MM.1S (cell line): Measurements from ENCODE around the gene PTPRH.

ENCODE experiments used
- DNase-seq: peaks from one replicate; pipeline ENCODE4 v3.0.0-alpha.2; 2015
- H2AFZ ChIP-seq: fragments of 300-600 bp; sonication (generic); 2 replicates; pipeline ENCODE4 v1.6.0; 2016; ENCODE audit warnings: antibody characterized with exemption, low read length
- H3F3A ChIP-seq: fragments of 300-600 bp; sonication (generic); 2 replicates; pipeline ENCODE4 v1.6.1; 2016; ENCODE audit warnings: mild to moderate bottlenecking, antibody characterized with exemption, low read length, moderate library complexity, mixed read lengths; ENCODE audit not compliant: insufficient read depth
- H3K27ac ChIP-seq: fragments of 300-600 bp; sonication (generic); 2 replicates; pipeline ENCODE4 v1.5.1; 2016; ENCODE audit warnings: mild to moderate bottlenecking, low read length
- H3K27me3 ChIP-seq: fragments of 300-600 bp; sonication (generic); replicated peaks from 2 replicates; pipeline ENCODE4 v1.6.0; 2016; ENCODE audit warnings: low read length; ENCODE audit not compliant: insufficient read depth
- H3K36me3 ChIP-seq: fragments of 300-600 bp; sonication (generic); replicated peaks from 2 replicates; pipeline ENCODE4 v1.6.1; 2016; ENCODE audit warnings: mild to moderate bottlenecking, low read length, mixed read lengths; ENCODE audit not compliant: insufficient read depth
- H3K4me1 ChIP-seq: fragments of 300-600 bp; sonication (generic); 2 replicates; pipeline ENCODE4 v1.6.1; 2016; ENCODE audit warnings: low read length, mixed read lengths
- H3K4me2 ChIP-seq: fragments of 300-600 bp; sonication (generic); 2 replicates; pipeline ENCODE4 v1.6.0; 2016; ENCODE audit warnings: low read depth, low read length
- H3K4me3 ChIP-seq: fragments of 300-600 bp; sonication (generic); 2 replicates; pipeline ENCODE4 v1.5.1; 2016; ENCODE audit warnings: low read length, mixed read lengths
- H3K79me2 ChIP-seq: fragments of 300-600 bp; sonication (generic); 2 replicates; pipeline ENCODE4 v1.6.1; 2016; ENCODE audit warnings: mixed run types, low read length, mixed read lengths
- H3K9ac ChIP-seq: fragments of 300-600 bp; sonication (generic); 2 replicates; pipeline ENCODE4 v1.6.1; 2016; ENCODE audit warnings: low read length, mixed read lengths
- H3K9me2 ChIP-seq: fragments of 300-600 bp; sonication (generic); replicated peaks from 2 replicates; pipeline ENCODE4 v1.6.1; 2016; ENCODE audit warnings: mild to moderate bottlenecking, low read length, mixed read lengths; ENCODE audit not compliant: insufficient read depth
- H3K9me3 ChIP-seq: fragments of 300-600 bp; sonication (generic); replicated peaks from 2 replicates; pipeline ENCODE4 v1.6.1; 2016; ENCODE audit warnings: mild to moderate bottlenecking, low read length, mixed read lengths; ENCODE audit not compliant: insufficient read depth
- H4K20me1 ChIP-seq: fragments of 300-600 bp; sonication (generic); 2 replicates; pipeline ENCODE4 v1.6.1; 2016; ENCODE audit warnings: mild to moderate bottlenecking, low read length, moderate library complexity, mixed read lengths; ENCODE audit not compliant: insufficient read depth
- CTCF ChIP-seq: fragments of 300-600 bp; sonication (generic); IDR thresholded peaks from 2 replicates; pipeline ENCODE4 v1.5.1; 2016; ENCODE audit warnings: antibody characterized with exemption, low read length, mixed read lengths
- EZH2 ChIP-seq: fragments of 300-600 bp; sonication (generic); optimal IDR thresholded peaks from 2 replicates; pipeline ENCODE3; 2017; ENCODE audit warnings: low read depth, mild to moderate bottlenecking, antibody characterized with exemption, low read length, mixed read lengths
- EZH2phosphoT487 ChIP-seq: fragments of 300-600 bp; sonication (generic); IDR thresholded peaks from 2 replicates; pipeline ENCODE4 v1.6.1; 2018; ENCODE audit warnings: antibody characterized with exemption, low read length

Gene PTPRH

GRCh38 chr19:55179606-55180484 lies 29.5 kb downstream of the PTPRH start, which contains the start of gene SYT5:
Gene SYT5, minus strand, starts transcription at chr19:55180289. Its CDS starts 1,248 bp downstream, at chr19:55179041.
- no peaks in the 10 kb centered on the region for H3K79me2 ChIP-seq
- H3K27ac ChIP-seq: no peak within 1 kb of the TSS
- H3K36me3 ChIP-seq: no peaks in the 10 kb centered on the region
- peaks cover 96% of the 10 kb centered on the region for H3K27me3 ChIP-seq
- peaks cover 8% of the 10 kb centered on the region; the same call in 1 of the 2 replicates for H3K4me1 ChIP-seq
- peak within 1 kb of the TSS; percentile 37 for H3K4me3 ChIP-seq
- TF ChIP-seq EZH2phosphoT487 (no peak), CTCF (no peak), EZH2 (no peak)
- peak; percentile 30 for DNase-seq
- no peaks in the 10 kb centered on the region for H3F3A ChIP-seq
- H4K20me1 ChIP-seq: no peaks in the 10 kb centered on the region
- no peaks in the 10 kb centered on the region for H3K9me2 ChIP-seq
- no peak within 1 kb of the TSS for H2AFZ ChIP-seq
- peak within 1 kb of the TSS; percentile 67 for H3K4me2 ChIP-seq
- H3K9me3 ChIP-seq: no peaks in the 10 kb centered on the region
- H3K9ac ChIP-seq: no peak within 1 kb of the TSS

GRCh38 chr19:55178781-55179599 lies 30.3 kb downstream of the PTPRH start:
- Histone ChIP-seq H3K36me3 (no peaks in the 10 kb centered on the region), H3K79me2 (no peaks in the 10 kb centered on the region), H3F3A (no peaks in the 10 kb centered on the region), H3K27me3 (peaks cover 98% of the 10 kb centered on the region), H3K4me2 (peak overlapping the region; percentile 67), H3K9me2 (no peaks in the 10 kb centered on the region), H4K20me1 (no peaks in the 10 kb centered on the region), H3K9me3 (no peaks in the 10 kb centered on the region), H2AFZ (no peak overlapping the region), H3K27ac (no peak overlapping the region), H3K4me3 (peak overlapping the region; percentile 37), H3K9ac (no peak overlapping the region), H3K4me1 (peaks cover 8% of the 10 kb centered on the region; the same call in 1 of the 2 replicates)
- TF ChIP-seq EZH2 (no peak), EZH2phosphoT487 (no peak), CTCF (no peak)
- DNase-seq: peak; percentile 75

- H3F3A ChIP-seq: no peaks in the 10 kb centered on the region
- no peaks in the 10 kb centered on the region for H3K36me3 ChIP-seq
- H3K9me3 ChIP-seq: no peaks in the 10 kb centered on the region
- H3K9me2 ChIP-seq: no peaks in the 10 kb centered on the region
- no peak for TF ChIP-seq CTCF
- no peak for TF ChIP-seq EZH2
- TF ChIP-seq EZH2phosphoT487: no peak
- H3K79me2 ChIP-seq: no peaks in the 10 kb centered on the region
- H3K4me3 ChIP-seq: no peak overlapping the region
- H3K9ac ChIP-seq: no peak overlapping the region
- no peak overlapping the region for H2AFZ ChIP-seq
- H3K4me1 ChIP-seq: peaks cover 8% of the 10 kb centered on the region; the same call in 1 of the 2 replicates
- no peak overlapping the region for H3K27ac ChIP-seq
- peaks cover 99% of the 10 kb centered on the region for H3K27me3 ChIP-seq
- H4K20me1 ChIP-seq: no peaks in the 10 kb centered on the region
- no peak for DNase-seq
- H3K4me2 ChIP-seq: no peak overlapping the region
These were observed 33.2 kb downstream of the PTPRH start for GRCh38 chr19:55176076-55176475.
